Peyer's patch (tissue), 4 donors: ENCODE data around the gene PDLIM5.

Experiments
- POLR2A ChIP-seq, 2 donors: fragments of 450-650 bp; IDR thresholded peaks; one replicate each; pipeline ENCODE4 v1.5.1; 2017; ENCODE audit warnings: antibody characterized with exemption in 2 of 2, mild to moderate bottlenecking in 2 of 2, moderate library complexity in 2 of 2
- TF ChIP-seq, protein P1 (sequence below), 6 experiments: fragments of 450-650 bp in 4 of 6; fragments of 200-600 bp in 2 of 6; sonication (generic) in 1 of 6; IDR thresholded peaks; one replicate each; pipeline ENCODE4 v1.5.1; 2017 to 2019; ENCODE audit warnings: antibody characterized with exemption in 6 of 6, mild to moderate bottlenecking in 3 of 6, moderate library complexity in 1 of 6

DNA sequence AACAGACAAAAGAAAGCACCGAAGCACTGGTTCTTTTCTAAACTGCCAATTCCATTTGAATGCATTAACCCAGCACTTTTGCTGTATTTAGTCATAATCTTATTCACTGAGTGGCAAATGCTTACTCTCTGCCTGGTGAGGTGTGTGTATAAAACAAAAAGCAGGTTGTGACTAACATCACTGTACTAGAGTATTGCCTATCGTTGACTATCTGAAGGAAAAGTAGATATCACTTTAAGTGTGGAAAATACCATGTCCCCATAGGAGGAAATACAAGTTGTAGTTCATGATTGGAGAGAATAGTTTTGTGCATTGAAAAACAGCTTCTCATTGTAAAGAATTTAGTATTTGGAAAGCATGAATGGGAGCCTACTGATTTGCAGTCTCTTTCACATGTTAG, 2.7 kb downstream of the PDLIM5 start:
- TF ChIP-seq, protein P1, sequence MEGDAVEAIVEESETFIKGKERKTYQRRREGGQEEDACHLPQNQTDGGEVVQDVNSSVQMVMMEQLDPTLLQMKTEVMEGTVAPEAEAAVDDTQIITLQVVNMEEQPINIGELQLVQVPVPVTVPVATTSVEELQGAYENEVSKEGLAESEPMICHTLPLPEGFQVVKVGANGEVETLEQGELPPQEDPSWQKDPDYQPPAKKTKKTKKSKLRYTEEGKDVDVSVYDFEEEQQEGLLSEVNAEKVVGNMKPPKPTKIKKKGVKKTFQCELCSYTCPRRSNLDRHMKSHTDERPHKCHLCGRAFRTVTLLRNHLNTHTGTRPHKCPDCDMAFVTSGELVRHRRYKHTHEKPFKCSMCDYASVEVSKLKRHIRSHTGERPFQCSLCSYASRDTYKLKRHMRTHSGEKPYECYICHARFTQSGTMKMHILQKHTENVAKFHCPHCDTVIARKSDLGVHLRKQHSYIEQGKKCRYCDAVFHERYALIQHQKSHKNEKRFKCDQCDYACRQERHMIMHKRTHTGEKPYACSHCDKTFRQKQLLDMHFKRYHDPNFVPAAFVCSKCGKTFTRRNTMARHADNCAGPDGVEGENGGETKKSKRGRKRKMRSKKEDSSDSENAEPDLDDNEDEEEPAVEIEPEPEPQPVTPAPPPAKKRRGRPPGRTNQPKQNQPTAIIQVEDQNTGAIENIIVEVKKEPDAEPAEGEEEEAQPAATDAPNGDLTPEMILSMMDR (IDR thresholded peaks at IDR 0.05): no peak
- TF ChIP-seq POLR2A (IDR thresholded peaks at IDR 0.05): no peak
